B cell (primary cell): ENCODE measurements around the gene LSM10.

ENCODE experiments used
- EZH2 ChIP-seq: IDR thresholded peaks from 2 replicates; pipeline ENCODE4 v1.6.1; 2012; ENCODE audit warnings: borderline replicate concordance, low read depth, mild to moderate bottlenecking, moderate library complexity, low read length; ENCODE audit not compliant: insufficient read depth, poor library complexity, severe bottlenecking
- TF ChIP-seq, protein P1 (sequence below): fragments of 200-600 bp; IDR thresholded peaks from one replicate; pipeline ENCODE4 v1.8.0; 2022; ENCODE audit warnings: antibody characterized with exemption, mild to moderate bottlenecking

DNA sequence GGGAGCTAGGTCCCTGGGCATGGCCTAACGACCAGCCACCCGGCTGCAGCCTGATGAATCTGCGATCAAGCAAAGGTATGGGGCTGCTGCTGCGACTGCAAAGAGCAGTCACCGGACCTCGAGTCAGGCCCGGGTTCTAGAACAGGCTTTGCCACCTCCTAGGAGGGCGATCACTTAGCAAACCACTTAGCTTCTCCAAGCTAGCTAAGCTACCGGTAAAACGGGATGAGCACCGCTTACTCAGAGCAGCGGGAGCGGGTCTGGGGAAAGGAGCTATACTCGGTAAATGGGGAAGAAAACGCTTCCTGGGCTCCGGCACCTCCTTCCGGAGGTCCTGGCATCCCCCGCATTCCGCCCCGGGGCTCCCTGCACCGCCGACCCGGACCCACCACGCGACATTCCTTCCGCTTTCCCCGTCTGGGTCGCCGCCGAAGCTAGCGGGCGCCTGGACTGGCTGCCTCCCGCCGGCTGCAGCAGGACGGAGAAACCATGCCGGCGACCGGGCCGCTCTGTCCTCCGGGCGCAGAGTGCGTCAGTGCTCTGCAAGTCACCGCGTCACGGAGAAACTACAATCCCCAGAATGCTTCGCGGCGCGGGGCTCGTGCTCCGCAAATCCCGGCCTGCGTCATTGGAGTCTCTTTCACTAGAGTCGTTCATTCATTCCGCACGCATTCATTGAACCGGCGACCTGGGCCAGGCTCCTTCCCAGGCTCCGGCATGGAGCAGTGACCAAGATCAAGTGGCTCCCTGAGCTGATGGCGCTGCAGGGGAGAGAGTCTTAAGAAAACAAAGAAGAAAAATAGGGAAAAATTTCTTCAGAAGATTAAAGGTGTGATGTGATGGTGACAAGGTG, at the start of gene LSM10:
- TF ChIP-seq, protein P1, sequence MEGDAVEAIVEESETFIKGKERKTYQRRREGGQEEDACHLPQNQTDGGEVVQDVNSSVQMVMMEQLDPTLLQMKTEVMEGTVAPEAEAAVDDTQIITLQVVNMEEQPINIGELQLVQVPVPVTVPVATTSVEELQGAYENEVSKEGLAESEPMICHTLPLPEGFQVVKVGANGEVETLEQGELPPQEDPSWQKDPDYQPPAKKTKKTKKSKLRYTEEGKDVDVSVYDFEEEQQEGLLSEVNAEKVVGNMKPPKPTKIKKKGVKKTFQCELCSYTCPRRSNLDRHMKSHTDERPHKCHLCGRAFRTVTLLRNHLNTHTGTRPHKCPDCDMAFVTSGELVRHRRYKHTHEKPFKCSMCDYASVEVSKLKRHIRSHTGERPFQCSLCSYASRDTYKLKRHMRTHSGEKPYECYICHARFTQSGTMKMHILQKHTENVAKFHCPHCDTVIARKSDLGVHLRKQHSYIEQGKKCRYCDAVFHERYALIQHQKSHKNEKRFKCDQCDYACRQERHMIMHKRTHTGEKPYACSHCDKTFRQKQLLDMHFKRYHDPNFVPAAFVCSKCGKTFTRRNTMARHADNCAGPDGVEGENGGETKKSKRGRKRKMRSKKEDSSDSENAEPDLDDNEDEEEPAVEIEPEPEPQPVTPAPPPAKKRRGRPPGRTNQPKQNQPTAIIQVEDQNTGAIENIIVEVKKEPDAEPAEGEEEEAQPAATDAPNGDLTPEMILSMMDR: no peak
- no peak for TF ChIP-seq EZH2
